NCI-H1417 treated with DMSO at 0.1 percent for 48 hours (cell line): Measurements from ENCODE around the gene YPEL4.

Experiments
- DNase-seq: peaks from one replicate; lab custom pipeline; 2025; lab: John Stamatoyannopoulos, UW

The YPEL4 gene

GRCh38 chr11:57633394-57634070 lies 16.2 kb downstream of the YPEL4 start:
- no peak for DNase-seq

DNA sequence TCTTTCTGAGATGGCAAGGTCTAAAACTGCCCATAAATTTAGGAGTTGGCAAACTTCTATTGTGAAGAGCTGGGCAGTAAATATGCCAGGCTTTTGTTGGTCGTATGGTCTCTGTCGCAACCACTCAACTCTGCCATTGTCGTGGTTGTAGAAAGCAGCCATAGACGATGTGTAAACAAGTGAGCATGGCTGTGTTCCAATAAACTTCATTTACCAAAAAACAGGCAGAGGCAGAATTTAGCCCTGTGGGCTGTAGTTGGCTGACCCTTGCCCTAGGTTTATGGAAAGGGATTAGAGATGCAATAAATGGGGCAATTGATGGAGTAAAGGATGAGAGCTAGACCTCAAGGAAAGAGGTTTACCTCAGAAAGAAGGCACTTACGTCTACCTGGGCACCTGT lies 17.6 kb downstream of the YPEL4 start:
- no peak for DNase-seq

- DNase-seq = no peak
Observed at GRCh38 chr11:57630171-57630570, 19.5 kb downstream of the YPEL4 start.

GRCh38 chr11:57626895-57627294 lies 22.8 kb downstream of the YPEL4 start:
- DNase-seq = no peak

DNA sequence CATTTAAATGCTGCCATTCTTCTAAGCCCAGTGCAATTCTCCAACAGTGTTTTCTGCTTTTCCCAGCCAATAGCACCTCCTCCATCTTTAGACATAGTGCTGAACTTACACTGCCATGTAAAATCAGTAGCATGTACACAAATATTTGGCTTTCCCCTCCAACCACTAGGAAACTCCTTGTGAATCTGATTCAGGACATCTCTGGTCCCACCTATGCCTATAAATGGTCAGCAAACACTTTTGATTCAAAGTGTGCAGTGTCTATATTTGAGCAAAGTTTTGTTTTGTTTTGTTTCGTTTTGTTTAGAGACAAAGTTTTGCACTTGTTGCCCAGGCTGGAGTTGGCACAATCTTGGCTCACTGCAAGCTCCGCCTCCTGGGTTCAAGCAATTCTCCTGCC lies 24.8 kb downstream of the YPEL4 start:
- no peak for DNase-seq

GRCh38 chr11:57622263-57622662 lies 27.4 kb downstream of the YPEL4 start:
- DNase-seq = no peak

DNA sequence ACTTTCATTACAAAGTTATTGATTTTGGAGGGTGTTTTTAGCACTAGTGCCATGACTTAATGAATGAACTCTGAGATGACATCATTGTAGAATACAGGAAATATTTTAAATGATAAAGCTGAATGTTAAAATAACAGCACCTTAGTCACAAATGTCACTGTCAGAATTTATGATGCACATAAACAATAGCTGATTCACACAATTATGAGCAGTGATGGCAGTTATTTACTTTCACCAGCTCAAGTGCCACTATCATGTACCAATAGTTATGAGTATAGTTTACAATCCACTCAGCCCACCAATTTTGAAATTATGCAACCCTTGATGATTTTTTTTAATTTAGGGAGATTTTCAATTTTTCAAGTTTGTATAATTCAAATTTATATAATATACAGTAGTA lies 29.2 kb downstream of the YPEL4 start:
- DNase-seq = no peak

GRCh38 chr11:57619331-57619730 lies 30.4 kb downstream of the YPEL4 start:
- no peak for DNase-seq

DNA sequence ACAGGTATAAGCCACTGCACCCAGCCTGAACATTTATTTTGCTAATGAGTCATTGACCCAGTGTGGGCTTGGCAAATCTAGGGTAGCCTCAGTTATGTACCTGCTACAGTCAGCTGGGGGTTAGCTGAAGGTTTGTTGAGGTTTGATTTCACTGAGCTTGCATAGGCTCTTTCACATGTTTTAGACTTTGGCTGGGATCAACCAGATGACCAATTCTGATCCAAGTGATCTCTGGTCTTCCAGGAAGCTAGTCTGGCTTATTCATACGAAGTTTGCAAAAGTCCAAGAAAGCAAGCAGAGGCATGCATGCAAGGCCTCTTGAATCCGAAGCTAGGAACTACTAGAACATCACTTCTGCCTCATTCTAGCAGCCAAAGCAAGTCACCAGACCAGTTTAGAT lies 31.3 kb downstream of the YPEL4 start:
- DNase-seq = no peak

DNA sequence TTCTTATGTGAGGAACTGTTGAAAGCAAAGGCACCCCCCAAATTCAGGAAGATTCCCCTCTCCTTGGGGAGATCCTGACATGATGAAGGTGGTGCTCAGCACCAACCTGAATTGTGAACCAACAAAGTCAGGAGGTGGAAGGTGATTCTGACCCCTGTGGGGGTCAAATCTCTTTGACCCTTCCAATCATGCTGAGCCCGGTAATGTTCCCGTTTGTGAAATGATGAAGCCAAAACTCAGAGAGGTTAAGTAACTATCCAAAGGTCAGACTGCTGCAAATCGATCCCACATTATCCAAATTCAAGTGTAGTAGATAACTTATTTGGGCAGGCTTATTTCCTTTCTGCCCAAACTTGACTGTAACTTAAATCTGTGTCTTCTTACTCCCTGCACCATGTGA lies 33.1 kb downstream of the YPEL4 start:
- DNase-seq = no peak

DNA sequence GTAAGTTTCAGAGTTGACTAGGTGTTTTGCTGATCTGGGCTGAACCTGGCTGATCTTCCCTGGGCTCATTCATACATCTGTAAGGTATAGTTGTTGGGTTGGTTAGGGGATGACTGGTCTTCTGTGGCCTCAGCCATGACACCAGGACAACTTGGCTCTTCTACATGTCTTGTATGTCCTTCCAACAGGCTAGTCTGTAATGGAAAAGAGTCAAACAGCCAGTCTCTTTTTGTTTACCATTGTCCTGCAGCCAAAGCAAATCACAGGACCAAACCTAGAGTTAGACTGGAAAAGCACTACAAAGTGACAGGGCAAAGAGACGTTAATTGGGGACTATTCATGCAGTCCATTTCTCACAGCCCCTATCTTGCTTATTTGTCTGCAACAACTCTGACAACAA lies 34.4 kb downstream of the YPEL4 start:
- DNase-seq = no peak

- DNase-seq = no peak
Observed at GRCh38 chr11:57614234-57614772, 35.4 kb downstream of the YPEL4 start.

- no peak for DNase-seq
Observed at GRCh38 chr11:57610170-57610569, 39.5 kb downstream of the YPEL4 start.

DNA sequence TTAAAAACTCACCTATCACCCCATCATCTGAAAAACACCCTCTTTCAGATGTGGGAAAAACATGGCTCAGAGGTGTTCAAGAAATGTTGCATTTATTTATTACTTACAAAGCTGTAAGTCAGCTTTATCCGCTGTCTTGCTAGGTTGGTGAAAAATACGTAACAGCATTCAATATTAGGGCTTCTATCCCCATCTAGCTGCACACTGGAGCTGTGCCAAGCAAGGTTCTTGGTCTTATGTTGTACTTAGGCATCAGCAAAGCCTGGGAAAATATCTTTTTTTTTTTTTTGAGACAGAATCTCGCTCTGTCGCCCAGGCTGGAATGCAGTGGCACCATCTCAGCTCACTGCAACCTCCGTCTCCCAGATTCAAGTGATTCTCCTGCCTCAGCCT lies 44.7 kb downstream of the YPEL4 start:
- DNase-seq = no peak

DNA sequence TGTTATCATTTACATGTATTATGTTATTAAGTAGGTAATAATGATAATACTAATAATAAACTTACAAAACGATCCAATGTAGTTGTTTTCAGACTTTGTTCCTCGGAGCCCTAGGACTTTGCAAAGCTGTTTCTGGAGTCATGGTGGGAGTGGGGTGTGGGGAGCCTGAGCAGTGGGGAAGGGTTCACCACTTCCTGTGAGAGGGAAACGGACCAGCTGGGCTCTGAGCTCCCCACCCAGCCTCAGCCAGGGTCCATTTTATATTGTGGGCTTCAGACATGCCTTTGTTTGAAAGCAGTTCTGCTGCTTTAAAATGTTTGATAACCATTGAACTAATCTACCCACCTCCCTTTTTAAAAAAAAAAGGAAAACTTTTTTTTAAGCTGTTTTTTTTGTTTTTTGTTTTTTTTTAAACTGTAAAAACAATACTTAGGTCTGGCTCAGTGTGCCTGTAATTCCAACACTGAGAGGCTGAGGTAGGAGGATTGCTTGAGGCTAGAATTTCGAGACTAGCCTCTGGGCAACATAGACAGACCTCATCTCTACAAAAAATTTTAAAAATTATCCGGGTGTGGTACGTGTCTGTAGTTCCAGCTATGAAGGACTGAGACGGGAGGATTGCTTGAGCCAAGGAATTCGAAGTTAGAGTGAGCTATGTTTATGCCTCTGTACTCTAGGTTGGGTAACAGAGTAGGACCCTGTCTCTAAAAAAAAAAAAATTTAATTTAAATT lies 45.2 kb downstream of the YPEL4 start:
- DNase-seq = no peak

- DNase-seq = no peak
Observed at GRCh38 chr11:57601297-57601696, 48.4 kb downstream of the YPEL4 start.

GRCh38 chr11:57599381-57599780 lies 50.3 kb downstream of the YPEL4 start:
- DNase-seq = no peak

DNA sequence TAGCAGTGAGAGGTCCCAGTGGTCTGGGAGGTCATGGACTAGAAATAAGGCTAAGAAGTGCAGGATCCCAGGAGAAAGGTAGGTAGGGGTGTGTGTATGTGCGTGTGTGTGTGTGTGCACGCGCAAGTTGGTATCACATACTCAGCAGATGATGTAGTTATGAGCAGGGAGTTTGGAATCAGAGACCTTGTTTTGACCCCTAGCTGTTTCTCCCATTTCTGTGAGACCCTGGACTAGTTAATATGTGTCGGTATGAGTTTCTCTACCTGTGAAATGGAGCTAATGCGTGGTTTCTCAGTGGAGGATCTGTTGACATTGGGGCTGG lies 50.9 kb downstream of the YPEL4 start:
- DNase-seq = no peak

- DNase-seq = no peak
Observed at GRCh38 chr11:57597916-57598830, 51.5 kb downstream of the YPEL4 start.

GRCh38 chr11:57597461-57597915 lies 52.2 kb downstream of the YPEL4 start, which contains the start of gene SERPING1:
Gene SERPING1, plus strand, starts transcription at chr11:57597685. Its CDS starts 586 bp downstream, at chr11:57598271.
- DNase-seq = no peak

DNA sequence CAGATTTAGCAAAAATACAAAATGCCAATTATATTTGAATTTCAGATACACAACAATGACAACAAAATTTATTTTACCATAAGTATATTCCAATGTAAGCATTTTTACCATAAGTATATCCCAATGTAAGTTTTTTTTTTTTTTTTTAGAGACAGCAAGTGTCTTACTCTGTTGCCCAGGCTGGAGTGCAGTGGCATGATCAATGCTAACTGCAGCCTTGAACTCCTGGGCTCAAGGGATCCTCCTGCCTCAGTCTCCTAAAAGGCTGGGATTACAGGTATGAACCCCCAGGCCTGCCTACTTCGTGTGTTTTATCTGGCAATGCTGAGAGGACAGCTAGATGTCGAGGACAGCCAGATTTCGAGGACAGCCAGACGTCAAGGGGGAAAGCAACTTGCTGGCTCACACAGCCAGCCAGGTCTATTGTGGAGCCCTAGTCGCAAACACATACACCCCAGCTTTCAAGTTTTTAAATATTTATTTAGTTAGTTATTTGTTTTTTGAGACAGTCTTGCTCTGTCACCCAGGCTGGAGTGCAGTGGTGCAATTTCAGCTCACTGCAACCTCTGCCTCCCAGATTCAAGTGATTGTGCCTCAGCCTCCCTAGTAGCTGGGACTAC lies 53.3 kb downstream of the YPEL4 start:
- no peak for DNase-seq
